ENCODE data around the gene NLE1.
"Not testable (repeated sequence)": the region's sequence is repeated elsewhere in the genome, so short reads cannot be mapped to it uniquely, and the experiment has no call there.

The NLE1 gene

GRCh38 chr17:35141681-35142466 is at the start of gene NLE1:
TSS of gene NLE1 (minus strand) at chr17:35142303. CDS start at chr17:35142275, 28 bp downstream.
- peak; percentile 76 for DNase-seq (ENCODE audit: low read depth, low spot score)

- no peak for DNase-seq (ENCODE audit: low read depth, low spot score)
Observed at GRCh38 chr17:35191001-35191695, 49.0 kb upstream of the NLE1 start.

DNA sequence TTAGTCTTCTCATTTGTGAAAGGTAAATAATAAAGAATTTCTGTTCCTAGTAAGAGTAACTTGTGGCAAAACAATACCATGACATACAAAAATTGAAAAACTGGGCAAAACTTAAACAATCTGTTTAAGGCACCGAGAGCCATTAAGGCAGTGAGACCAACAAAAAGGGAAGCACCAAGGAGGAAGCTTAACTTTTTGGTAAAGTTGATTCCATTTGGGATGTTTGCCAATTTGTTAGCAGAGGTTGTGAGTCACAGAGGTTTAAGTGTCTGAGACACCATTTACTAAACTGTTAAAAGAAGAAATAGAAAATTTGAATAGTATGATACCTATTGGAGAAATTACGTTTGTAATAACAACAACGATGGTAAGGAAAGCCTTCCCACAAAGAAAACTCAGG is 47.2 kb upstream of the NLE1 start:
- no peak for DNase-seq (ENCODE audit: low read depth, low spot score)

GRCh38 chr17:35188111-35188510 is 46.0 kb upstream of the NLE1 start:
- no peak for DNase-seq (ENCODE audit: low read depth, low spot score)

- no peak for DNase-seq (ENCODE audit: low read depth, low spot score)
Observed at GRCh38 chr17:35187481-35187880, 45.4 kb upstream of the NLE1 start.

- no peak for DNase-seq (ENCODE audit: low read depth, low spot score)
Observed at GRCh38 chr17:35185849-35186248, 43.7 kb upstream of the NLE1 start.

DNA sequence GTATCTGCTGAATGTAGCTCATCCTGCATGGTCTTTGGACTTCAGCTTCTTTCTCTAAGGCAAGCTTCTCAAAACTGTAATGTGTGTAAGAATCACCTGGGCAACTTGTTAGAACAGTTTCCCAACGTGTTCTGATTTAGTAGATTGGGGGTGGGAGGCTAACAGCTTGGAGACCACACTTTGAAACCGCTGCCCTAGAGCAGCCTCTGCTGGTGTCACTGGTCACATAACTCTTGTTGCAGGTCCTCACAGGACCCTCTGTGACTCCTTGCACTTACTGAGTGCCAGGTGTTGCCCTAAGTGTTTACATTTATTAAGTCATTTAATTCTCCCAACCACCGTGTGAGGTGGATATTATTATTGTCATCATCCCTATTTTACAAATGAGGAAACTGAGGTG is 42.2 kb upstream of the NLE1 start:
- DNase-seq (ENCODE audit: low read depth, low spot score): no peak

- DNase-seq (ENCODE audit: low read depth, low spot score): no peak
Observed at GRCh38 chr17:35183332-35183731, 41.2 kb upstream of the NLE1 start.

DNA sequence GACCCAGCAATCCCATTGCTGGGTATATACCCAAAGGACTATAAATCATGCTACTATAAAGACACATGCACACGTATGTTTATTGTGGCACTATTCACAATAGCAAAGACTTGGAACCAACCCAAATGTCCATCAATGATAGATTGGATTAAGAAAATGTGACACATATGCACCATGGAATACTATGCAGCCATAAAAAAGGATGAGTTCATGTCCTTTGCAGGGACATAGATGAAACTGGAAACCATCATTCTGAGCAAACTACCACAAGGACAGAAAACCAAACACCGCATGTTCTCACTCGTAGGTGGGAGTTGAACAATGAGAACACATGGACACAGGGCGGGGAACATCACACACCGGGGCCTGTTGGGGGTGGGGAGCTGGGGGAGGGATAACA is 37.3 kb upstream of the NLE1 start:
- DNase-seq (ENCODE audit: low read depth, low spot score): not testable (repeated sequence)

GRCh38 chr17:35176897-35177296 is 34.8 kb upstream of the NLE1 start:
- DNase-seq (ENCODE audit: low read depth, low spot score): no peak

- no peak for DNase-seq (ENCODE audit: low read depth, low spot score)
Observed at GRCh38 chr17:35175638-35176415, 33.7 kb upstream of the NLE1 start.

- no peak for DNase-seq (ENCODE audit: low read depth, low spot score)
Observed at GRCh38 chr17:35174835-35175334, 32.8 kb upstream of the NLE1 start.

GRCh38 chr17:35172321-35172720 is 30.2 kb upstream of the NLE1 start:
- DNase-seq (ENCODE audit: low read depth, low spot score): not testable (repeated sequence)

GRCh38 chr17:35171834-35172233 is 29.7 kb upstream of the NLE1 start:
- DNase-seq (ENCODE audit: low read depth, low spot score): no peak

GRCh38 chr17:35170968-35171771 is 29.1 kb upstream of the NLE1 start:
- DNase-seq (ENCODE audit: low read depth, low spot score): no peak

DNA sequence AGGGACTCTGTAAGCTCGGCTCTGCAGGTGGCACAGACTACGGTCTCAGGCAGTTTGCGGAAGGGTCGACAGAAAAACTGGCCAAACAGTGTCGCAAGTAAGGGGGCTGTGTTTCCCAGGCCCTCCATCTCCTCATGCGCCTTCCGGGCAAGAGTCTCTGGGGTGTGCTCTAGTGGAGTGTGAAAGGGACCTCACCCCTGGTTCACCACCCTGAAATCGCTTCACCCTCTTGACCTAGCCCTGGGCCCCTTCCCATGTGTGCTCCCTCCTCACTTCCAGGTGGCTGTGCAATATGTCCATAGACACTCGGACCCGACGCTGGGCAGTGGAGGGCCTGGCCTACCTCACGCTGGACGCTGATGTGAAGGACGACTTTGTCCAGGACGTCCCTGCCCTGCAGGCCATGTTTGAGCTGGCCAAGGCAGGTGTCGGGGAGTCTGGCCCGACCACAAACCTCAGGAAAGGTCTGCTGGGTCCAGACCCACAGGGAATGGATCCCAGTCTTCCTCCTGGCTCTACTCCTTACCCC is 27.8 kb upstream of the NLE1 start:
- no peak for DNase-seq (ENCODE audit: low read depth, low spot score)

GRCh38 chr17:35167666-35168065 is 25.6 kb upstream of the NLE1 start:
- DNase-seq (ENCODE audit: low read depth, low spot score): no peak

GRCh38 chr17:35167046-35167445 is 24.9 kb upstream of the NLE1 start:
- no peak for DNase-seq (ENCODE audit: low read depth, low spot score)

DNA sequence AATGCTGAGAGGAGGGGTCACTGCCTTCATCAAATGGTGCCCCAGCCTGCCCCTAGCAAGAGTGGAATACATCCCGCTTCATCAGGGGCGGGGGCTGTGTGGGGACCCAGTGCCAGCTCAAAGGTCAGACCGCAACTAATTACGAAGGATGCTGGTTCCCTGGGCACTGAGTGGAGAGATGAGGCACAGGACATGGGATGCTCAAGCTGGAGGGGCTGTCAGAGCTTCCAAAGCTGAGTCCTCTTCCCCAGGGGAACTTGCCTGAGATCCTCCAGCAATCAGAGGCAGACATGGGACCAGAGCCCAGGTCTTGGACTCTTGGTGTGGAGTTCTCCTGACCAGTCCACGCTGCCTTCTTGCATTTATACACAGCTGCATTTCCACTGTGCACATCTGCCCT is 24.4 kb upstream of the NLE1 start:
- DNase-seq (ENCODE audit: low read depth, low spot score): no peak

- no peak for DNase-seq (ENCODE audit: low read depth, low spot score)
Observed at GRCh38 chr17:35164716-35165115, 22.6 kb upstream of the NLE1 start.

- DNase-seq (ENCODE audit: low read depth, low spot score): no peak
Observed at GRCh38 chr17:35163886-35164285, 21.8 kb upstream of the NLE1 start.
